Measurements from ENCODE around the gene KLF16. TPM values are rescaled to one million over a fixed set of nuclear protein-coding genes. Genes with fewer than 3 reads are reported as not detected.

The KLF16 gene
- total and polyA plus RNA-seq, 2 experiments from 2014 or later = 8.9 to 20.2 TPM

GRCh38 chr19:1836458-1837221, 26.7 kb downstream of the KLF16 start (continued):
- no peak for TF ChIP-seq ZNF331 (CRISPR knock-in tag; IDR thresholded peaks at IDR 0.05; ENCODE audit: low read depth)
- no peak for TF ChIP-seq STAT1 (IDR thresholded peaks at IDR 0.05; ENCODE audit: unreplicated experiment)
- TF ChIP-seq REST (IDR thresholded peaks at IDR 0.05; ENCODE audit: unreplicated experiment) = no peak
- no peak for TF ChIP-seq ZNF114 (CRISPR knock-in tag; IDR thresholded peaks at IDR 0.05)
- TF ChIP-seq EZH2 (IDR thresholded peaks at IDR 0.05; ENCODE audit: low read depth, unreplicated experiment) = no peak
- no peak for TF ChIP-seq EZH2phosphoT487 (IDR thresholded peaks at IDR 0.05; ENCODE audit: unreplicated experiment)

GRCh38 chr19:1833540-1833939, 29.8 kb downstream of the KLF16 start:
- Mint-ChIP-seq H3K27me3 (ENCODE audit: insufficient read depth, low read depth, poor library complexity) (peaks cover 10% of the 10 kb centered on the region), H3K4me3 (no peak overlapping the region), H3K27ac (no peak overlapping the region), H3K4me1 (no peaks in the 10 kb centered on the region; the same call in 2 of the 3 replicates), H3K36me3 (ENCODE audit: low read depth) (0 out of 3 replicates have a peak, but pooled peaks cover 3% of the 10 kb centered on the region), H3K9me3 (no peaks in the 10 kb centered on the region)
- Histone ChIP-seq H2AFZ (no peak overlapping the region), H3K79me2 (replicated peaks; ENCODE audit: insufficient read depth) (peaks cover 59% of the 10 kb centered on the region), H3F3A (replicated peaks; ENCODE audit: low read depth) (peaks cover 3% of the 10 kb centered on the region), H3K27ac (ENCODE audit: low read depth) (no peak overlapping the region), H3K9me2 (ENCODE audit: insufficient read depth) (no peaks in the 10 kb centered on the region), H3K4me1 (ENCODE audit: insufficient read depth) (no peaks in the 10 kb centered on the region; the same call in 1 of the 2 replicates), H3K27me3 (ENCODE audit: insufficient read depth) (no peaks in the 10 kb centered on the region), H4K20me1 (replicated peaks; ENCODE audit: insufficient read depth) (peaks cover 15% of the 10 kb centered on the region), H3K36me3 (ENCODE audit: insufficient read depth) (no peaks in the 10 kb centered on the region), H3K4me3 (no peak overlapping the region), H3K4me2 (no peak overlapping the region)
- no peak for DNase-seq (ENCODE audit: low spot score)
- no peak for ATAC-seq
- TF ChIP-seq CREB1 (CRISPR knock-in tag; IDR thresholded peaks at IDR 0.05; ENCODE audit: low read depth) = no peak
- TF ChIP-seq EZH2 (IDR thresholded peaks at IDR 0.05; ENCODE audit: low read depth, unreplicated experiment) = no peak
- TF ChIP-seq NANOG (IDR thresholded peaks at IDR 0.05; ENCODE audit: borderline replicate concordance) = no peak
- TF ChIP-seq JUNB (IDR thresholded peaks at IDR 0.05; ENCODE audit: unreplicated experiment) = no peak
- TF ChIP-seq STAT1 (IDR thresholded peaks at IDR 0.05; ENCODE audit: unreplicated experiment) = no peak
- TF ChIP-seq ZNF114 (CRISPR knock-in tag; IDR thresholded peaks at IDR 0.05) = no peak
- TF ChIP-seq CTCF (conservative IDR thresholded peaks at IDR 0.05; ENCODE audit: low read depth in 2 of 2) = no peak
- no peak for TF ChIP-seq POLR2AphosphoS5 (IDR thresholded peaks at IDR 0.05; ENCODE audit: low read depth)
- TF ChIP-seq ETS1 (IDR thresholded peaks at IDR 0.05) = no peak

Measured in GM23338 (cell line).